Ureter (tissue), 1 donor: Measurements from ENCODE around the gene GLIS2. TPM values are rescaled to one million over a fixed set of nuclear protein-coding genes. Genes with fewer than 3 reads are reported as not detected.

Experiments used
- DNase-seq: peaks from one replicate; pipeline ENCODE4 v3.0.0-alpha.2; 2020; ENCODE audit warnings: low spot score
- total RNA-seq: library from RNA; stranded (reverse); gene quantifications from one replicate; pipeline ENCODE4 v1.2.4, GENCODE V29; 2023
- donor health status: DM: yes; HTN: yes; CAD: no.

The GLIS2 gene
- total RNA-seq, 1 donor from 2014 or later = 11.7 TPM

DNA sequence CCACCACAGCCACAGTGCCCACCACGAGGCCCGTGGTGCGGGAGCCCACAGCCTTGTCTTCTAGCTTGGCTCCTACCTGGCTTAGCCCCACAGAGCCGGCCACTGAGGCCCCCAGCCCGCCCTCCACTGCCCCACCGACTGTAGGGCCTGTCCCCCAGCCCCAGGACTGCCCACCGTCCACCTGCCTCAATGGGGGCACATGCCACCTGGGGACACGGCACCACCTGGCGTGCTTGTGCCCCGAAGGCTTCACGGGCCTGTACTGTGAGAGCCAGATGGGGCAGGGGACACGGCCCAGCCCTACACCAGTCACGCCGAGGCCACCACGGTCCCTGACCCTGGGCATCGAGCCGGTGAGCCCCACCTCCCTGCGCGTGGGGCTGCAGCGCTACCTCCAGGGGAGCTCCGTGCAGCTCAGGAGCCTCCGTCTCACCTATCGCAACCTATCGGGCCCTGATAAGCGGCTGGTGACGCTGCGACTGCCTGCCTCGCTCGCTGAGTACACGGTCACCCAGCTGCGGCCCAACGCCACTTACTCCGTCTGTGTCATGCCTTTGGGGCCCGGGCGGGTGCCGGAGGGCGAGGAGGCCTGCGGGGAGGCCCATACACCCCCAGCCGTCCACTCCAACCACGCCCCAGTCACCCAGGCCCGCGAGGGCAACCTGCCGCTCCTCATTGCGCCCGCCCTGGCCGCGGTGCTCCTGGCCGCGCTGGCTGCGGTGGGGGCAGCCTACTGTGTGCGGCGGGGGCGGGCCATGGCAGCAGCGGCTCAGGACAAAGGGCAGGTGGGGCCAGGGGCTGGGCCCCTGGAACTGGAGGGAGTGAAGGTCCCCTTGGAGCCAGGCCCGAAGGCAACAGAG, 66.3 kb downstream of the GLIS2 start:
- no peak for DNase-seq

DNA sequence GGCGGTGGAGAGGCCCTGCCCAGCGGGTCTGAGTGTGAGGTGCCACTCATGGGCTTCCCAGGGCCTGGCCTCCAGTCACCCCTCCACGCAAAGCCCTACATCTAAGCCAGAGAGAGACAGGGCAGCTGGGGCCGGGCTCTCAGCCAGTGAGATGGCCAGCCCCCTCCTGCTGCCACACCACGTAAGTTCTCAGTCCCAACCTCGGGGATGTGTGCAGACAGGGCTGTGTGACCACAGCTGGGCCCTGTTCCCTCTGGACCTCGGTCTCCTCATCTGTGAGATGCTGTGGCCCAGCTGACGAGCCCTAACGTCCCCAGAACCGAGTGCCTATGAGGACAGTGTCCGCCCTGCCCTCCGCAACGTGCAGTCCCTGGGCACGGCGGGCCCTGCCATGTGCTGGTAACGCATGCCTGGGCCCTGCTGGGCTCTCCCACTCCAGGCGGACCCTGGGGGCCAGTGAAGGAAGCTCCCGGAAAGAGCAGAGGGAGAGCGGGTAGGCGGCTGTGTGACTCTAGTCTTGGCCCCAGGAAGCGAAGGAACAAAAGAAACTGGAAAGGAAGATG, 67.0 kb downstream of the GLIS2 start:
- DNase-seq = no peak

DNA sequence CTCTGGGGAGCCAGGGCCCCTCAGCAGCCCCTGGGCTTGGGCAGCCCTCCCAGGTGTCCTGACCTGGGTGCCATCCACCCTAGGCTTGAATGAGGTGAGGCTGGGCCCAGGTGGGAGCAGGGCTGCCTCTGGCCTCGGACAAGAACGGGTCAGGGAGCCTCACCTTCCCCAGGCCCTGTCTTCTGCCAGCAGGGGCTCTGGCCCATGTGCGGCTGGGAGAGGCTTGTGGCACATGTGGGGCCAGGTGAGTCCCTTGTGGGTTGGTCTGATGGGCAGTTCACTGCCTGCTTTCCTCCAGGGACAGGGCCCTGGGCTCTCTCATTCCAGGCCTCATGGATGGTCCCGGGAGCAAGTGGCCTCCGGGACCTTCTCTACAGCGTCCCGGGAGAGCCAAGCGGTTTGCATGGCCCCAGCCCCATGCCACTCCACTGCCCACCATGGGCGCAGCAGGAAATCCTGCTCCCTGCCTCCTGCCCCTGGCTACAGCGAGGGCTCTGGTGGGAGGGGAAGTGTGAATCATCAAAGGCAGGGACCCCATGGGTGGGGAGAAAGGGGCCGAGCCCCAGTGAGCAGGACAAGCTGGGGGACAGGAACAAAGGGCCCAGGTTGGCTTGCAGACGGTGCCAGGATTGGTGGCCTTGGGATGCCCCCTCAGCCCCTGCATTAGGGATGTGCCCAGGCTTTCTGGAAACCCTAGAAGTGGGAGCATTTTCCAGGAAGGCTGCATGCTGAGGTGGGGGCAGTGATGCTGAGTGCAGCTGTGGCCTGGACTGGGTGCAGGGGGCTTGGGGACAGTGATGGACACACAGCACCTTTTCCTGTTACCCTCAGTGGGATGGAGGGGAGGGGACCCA, 68.0 kb downstream of the GLIS2 start:
- DNase-seq = no peak

DNA sequence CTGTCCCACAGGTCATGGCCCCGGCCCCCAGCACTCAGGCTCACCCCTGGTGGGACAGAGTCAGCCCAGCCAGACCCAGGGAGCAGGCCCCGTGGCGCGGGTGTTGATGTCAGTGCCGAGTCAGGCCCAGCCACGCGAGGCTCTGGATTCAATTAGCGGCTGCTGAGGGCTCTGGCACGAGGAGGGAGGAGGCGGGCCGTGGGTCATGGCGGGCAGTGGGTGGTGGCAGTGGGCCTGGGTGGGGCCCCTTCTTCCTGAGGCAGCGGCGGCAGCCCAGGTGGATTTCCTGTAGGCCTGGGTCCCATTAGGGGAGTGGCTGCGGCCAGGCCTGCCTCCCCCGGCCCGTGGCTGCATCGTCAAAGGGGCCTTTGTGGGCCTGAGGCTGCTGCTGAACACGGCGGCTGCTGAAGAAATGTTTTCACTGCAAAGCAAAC, 68.7 kb downstream of the GLIS2 start:
- no peak for DNase-seq

DNA sequence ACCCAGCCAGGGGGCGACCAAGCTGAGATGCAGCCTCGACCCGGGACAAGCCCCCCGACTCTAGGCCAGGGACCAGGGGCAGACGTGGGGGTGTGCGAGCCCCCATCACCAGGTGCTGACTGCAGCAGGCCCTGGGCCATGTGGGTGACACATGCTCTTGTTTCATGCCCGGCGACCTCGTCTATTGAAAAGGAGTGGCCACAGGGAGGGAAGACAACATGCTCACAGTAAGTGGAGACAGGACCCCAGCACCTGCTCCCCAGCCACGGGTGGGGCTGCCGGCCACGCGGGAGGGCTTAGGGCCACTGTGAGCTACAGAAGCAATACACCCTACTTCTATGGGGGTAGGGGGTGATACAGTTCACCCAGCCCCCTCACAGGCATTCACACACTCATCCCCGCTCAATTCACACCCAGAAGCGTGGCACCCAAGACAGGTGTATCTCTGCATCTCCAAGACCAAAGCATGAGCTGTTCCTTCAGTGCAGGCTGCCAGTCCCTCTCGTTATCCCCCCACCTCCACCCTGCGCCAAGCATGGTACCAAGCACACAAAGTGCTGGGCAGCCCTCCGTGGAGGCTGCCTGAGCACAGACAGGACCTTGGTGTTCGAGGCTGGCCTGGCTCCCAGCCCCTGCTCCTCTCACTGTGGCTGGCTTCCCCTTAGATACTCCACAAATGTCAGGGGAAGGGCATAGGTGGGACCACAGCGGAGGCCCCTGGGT, 69.4 kb downstream of the GLIS2 start:
- DNase-seq = no peak

DNA sequence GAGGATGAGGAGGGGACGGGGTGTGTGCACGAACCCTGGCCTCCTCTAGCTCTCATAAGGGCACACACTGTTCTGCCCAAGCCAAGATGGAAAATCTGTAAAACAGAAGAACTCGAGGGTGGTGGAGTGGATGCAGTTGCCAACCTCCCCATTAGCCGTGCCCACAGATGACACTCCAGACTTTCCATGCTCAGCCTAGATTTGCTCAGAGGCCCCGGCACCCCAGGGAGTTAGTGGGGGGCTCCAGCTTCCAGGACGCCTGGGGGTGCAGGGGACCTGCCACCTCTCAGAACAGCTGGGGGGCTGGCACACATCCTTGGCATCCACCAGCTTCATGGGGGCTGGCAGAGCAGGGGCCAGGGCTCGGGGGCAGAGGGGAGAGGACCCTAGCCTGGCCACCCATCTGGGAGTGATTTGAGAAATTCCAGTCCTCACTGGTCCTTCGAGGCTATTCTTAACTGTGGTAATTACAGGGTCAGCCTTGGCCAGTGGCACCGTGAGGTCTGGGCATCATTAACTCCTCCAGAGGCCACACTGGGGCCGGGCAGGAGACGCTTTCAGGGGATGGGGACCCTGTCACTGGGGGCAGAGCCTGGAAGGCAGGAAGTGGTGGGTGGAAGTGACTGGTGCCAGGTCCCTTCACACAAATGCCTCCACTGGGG, 70.1 kb downstream of the GLIS2 start:
- DNase-seq = no peak

GRCh38 chr16:4386451-4386805, 70.6 kb downstream of the GLIS2 start:
- DNase-seq = no peak

GRCh38 chr16:4386951-4387565, 71.2 kb downstream of the GLIS2 start:
- no peak for DNase-seq

- no peak for DNase-seq
Observed at GRCh38 chr16:4387781-4388180, 71.9 kb downstream of the GLIS2 start.

- no peak for DNase-seq
Observed at GRCh38 chr16:4388271-4389021, 72.6 kb downstream of the GLIS2 start.

Other genes starting within 250 kb of the GLIS2 start
- 23.3 TPM for gene ADCY9, start 199.6 kb upstream of the GLIS2 start, total RNA-seq
- gene SRL, start 74.0 kb upstream of the GLIS2 start, total RNA-seq = 10.1 TPM
- gene TFAP4, start 43.0 kb upstream of the GLIS2 start, total RNA-seq = 18.1 TPM
- 58.6 TPM for gene PAM16, start 35.3 kb downstream of the GLIS2 start, total RNA-seq
- gene VASN, start 55.8 kb downstream of the GLIS2 start, total RNA-seq = 13.4 TPM
- gene CORO7, start 100.5 kb downstream of the GLIS2 start, total RNA-seq = 43.8 TPM
- gene DNAJA3, start 109.8 kb downstream of the GLIS2 start, total RNA-seq = 73.1 TPM
- gene NMRAL1, start 158.6 kb downstream of the GLIS2 start, total RNA-seq = 54.5 TPM
- gene HMOX2, start 160.3 kb downstream of the GLIS2 start, total RNA-seq = 44.2 TPM
- 32.4 TPM for gene CDIP1, start 222.7 kb downstream of the GLIS2 start, total RNA-seq
- gene C16orf96, start 240.3 kb downstream of the GLIS2 start, total RNA-seq = not detected